DLD1 (cell line): ENCODE results near the gene ICAM4.

Experiments
- in situ Hi-C: cut with HindIII; loops from 2 replicates; pipeline ENCODE4 v1.10.0; 2017; ENCODE audit warnings: low sequenced_read_pairs

ICAM4 gene

GRCh38 chr19:10290357-10290875 lies 3.7 kb downstream of the ICAM4 start:
- in situ Hi-C loops = no loop called here

DNA sequence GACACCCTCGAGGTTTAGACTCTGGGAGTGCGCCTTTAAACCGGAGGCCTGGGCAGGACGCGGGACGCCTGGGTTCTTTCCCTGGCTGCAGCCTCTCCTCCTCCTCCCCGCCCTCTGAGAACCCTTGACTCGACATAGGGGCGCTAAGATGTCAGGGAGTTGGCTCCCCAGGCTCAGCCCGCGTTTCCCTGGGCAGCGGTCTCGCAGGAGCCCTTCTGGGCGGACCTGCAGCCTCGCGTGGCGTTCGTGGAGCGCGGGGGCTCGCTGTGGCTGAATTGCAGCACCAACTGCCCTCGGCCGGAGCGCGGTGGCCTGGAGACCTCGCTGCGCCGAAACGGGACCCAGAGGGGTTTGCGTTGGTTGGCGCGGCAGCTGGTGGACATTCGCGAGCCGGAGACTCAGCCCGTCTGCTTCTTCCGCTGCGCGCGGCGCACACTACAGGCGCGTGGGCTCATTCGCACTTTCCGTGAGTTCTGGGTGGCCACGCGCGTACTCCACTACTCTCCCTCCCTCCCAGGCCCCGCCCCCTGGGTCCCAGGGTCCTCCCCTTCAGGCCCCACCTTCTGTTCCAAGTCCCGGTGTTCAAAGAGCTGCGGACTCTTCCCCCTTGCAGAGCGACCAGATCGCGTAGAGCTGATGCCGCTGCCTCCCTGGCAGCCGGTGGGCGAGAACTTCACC lies 4.3 kb downstream of the ICAM4 start:
- in situ Hi-C loops = no loop called here

GRCh38 chr19:10291554-10292205 lies 4.9 kb downstream of the ICAM4 start:
- in situ Hi-C loops = no loop called here

DNA sequence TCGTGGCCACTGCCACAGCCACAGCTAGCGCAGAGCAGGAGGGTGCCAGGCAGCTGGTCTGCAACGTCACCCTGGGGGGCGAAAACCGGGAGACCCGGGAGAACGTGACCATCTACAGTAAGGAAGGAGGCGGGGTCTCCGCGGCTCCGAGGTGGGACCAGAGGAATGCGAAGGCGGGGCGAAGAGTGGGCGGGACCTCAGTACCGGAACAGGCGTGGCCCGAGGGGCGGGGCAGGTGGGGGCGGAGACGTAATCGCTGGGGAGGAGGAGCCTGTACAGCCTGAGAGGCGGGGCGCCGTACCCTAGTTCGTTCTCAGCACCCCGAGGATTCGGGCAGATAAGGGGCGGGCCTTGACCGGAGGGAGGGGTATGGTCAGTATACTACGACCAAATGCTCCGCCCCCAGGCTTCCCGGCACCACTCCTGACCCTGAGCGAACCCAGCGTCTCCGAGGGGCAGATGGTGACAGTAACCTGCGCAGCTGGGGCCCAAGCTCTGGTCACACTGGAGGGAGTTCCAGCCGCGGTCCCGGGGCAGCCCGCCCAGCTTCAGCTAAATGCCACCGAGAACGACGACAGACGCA lies 5.5 kb downstream of the ICAM4 start:
- in situ Hi-C loops = no loop called here

- in situ Hi-C loops = no loop called here
Measured at GRCh38 chr19:10292789-10293636, 6.3 kb downstream of the ICAM4 start.

GRCh38 chr19:10293637-10294367 lies 7.0 kb downstream of the ICAM4 start:
- in situ Hi-C loops = no loop called here

- in situ Hi-C loops = no loop called here
Measured at GRCh38 chr19:10294368-10294697, 7.6 kb downstream of the ICAM4 start.

GRCh38 chr19:10295305-10295846 lies 8.6 kb downstream of the ICAM4 start:
- in situ Hi-C loops = no loop called here

- in situ Hi-C loops = no loop called here
Measured at GRCh38 chr19:10295847-10296591, 9.3 kb downstream of the ICAM4 start.

- in situ Hi-C loops = no loop called here
Measured at GRCh38 chr19:10299545-10300458, 13.0 kb downstream of the ICAM4 start.

DNA sequence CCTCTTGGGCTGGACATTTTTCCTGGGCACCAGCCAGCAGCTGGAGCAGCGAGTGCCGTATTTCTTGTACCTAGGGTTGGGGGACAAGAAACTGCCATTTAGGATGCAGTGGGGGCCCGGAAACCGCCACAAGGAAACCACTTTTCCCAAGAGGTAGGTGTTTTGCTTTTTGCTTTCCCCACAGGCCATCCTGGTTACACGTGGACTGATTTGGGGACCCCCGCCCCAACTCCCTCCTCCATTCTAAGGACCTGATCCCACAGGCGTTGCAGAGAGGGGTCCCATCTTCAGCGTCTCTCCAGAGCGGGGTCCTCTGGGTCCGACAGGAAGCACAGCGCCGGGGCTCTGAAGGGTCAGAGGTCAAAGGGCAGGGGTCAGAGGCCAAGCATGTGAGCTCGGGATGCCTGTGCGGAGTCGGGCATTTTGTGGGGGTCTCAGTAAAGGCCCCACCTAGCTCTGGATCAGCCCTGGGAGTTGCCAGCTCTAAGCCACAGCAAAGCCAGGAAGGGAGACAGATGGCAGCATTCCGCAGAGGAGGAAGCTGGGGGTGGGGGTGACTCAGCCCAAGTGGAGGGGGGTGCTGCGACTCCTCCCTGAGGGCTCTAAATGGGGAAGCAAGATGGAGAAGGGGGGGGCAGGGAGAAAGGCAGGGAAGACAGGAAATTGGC lies 18.5 kb downstream of the ICAM4 start:
- in situ Hi-C loops = no loop called here

DNA sequence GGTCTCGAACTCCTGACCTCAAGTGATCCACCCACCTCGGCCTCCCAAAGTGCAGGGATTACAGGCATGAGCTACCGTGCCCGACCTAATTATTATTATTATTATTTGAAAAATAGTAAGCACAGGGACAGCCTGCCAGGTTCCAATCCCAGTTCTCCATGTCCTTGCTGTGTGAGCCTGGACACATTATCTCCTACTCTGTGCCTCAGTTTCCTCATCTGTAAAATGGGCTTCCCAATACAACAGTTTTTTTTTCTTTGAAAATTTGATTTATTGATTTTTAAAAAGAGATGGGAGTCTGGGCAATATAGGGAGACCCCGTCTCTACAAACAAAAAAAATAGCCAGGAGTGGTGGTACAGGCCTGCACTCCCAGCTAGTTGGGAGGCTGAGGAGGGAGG lies 19.6 kb downstream of the ICAM4 start:
- in situ Hi-C loops = no loop called here

- in situ Hi-C loops = no loop called here
Measured at GRCh38 chr19:10309423-10309822, 22.7 kb downstream of the ICAM4 start, which contains the start of gene ZGLP1. TSS of gene ZGLP1 (minus strand) at chr19:10309815.

DNA sequence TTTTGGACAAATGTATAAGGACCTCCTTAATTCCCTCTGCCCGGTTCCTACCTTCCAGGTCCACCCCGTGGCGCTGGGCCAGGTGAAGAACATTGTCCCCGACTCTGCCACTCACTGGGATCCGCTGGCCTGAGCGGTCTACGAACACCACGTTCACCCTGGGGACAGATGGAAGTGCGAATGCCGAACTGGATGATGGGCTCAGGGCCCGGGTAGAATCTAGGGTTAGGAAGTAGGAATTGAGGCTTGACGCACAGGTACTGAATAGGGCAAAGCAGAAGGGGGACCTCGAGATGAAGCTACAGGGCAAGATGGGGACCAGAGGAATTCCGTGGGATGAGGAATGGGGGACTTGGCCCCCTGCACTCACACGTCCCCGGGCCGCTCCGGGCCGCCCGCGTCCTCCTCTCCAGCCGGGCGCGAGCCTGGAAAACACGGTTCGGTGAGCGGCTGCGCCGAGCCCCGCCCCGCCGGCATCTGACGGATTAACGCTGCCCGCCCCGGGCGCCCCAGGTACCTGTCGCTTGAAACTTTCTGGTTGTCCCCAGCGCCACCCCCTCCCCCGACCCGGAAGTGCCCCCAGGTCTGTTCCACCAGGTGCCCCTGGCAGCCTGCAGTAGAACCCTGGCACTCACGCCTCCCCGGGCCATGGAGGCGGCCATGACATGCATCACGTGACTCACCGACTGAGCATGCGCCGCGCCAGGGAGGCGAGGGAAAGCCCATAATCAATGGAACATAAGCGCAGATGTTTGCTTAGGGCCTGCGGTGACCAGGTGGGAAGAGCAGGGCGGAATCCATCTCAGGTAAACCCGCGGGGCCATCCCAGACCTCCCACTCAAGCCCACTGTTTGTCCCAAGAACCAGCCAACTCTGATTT lies 28.8 kb downstream of the ICAM4 start, which contains the start of gene FDX2:
FDX2 (minus strand) TSS at position 681 of the 880 bp plus-strand sequence; CDS start at position 662, 19 bp downstream.
- in situ Hi-C loops = no loop called here

DNA sequence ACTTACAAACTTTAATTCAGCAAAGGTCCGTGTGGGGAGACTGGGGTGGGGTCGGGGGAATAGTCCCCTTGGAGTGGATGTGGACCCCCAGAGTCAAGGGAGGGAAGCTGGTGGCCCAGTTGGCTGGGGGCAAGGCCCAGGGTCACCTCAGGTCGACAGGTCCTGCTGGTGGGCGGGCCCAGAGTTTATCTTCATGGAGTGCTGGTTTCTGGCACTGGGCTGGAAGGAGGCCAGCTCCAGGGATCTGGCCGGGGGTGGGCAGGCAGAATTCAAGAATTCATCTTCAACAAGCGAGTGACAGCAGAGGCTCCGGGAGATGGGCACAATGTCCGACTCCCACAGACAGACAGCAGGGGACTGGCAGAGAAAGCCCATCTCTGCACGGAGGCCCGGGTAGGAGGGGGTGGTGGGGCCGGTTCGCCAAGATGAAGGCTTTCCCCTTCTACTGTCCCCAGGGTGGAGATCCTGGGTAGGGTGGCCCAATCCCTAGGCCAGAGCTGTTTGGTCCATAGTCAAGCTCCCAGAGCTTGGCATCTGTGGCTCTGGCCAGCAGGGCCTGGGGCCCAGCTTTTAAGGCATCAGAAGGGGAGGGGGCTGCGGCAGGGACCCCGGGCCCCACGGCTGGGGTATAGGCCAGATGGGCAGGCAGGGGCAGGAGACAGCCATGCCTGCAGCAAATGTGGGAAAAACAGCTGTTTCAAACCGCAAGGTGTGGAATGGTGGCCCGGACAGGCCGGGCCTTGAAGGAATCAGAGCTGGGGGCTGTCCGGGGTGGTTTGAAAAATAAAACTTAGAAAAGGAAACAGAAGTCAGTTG lies 29.7 kb downstream of the ICAM4 start:
- in situ Hi-C loops = no loop called here
